HUES48 (cell line): Measurements from ENCODE around the gene PCSK1N.
A peak's percentile ranks its signal among the peaks of the same experiment; 100 is the strongest.

Experiments used
- H3K27ac ChIP-seq: one replicate; pipeline ENCODE4 v1.7.0; 2013; ENCODE audit warnings: low read depth, low read length, inconsistent platforms
- H3K27me3 ChIP-seq: 2 replicates; pipeline ENCODE4 v1.6.1; 2013; ENCODE audit warnings: mild to moderate bottlenecking, low read length; ENCODE audit not compliant: control insufficient read depth, insufficient read depth
- H3K36me3 ChIP-seq: 2 replicates; pipeline ENCODE4 v1.6.1; 2013; ENCODE audit warnings: low read length; ENCODE audit not compliant: control insufficient read depth, insufficient read depth
- H3K4me1 ChIP-seq: 2 replicates; pipeline ENCODE4 v1.6.1; 2013; ENCODE audit warnings: mild to moderate bottlenecking, low read length; ENCODE audit not compliant: control insufficient read depth, insufficient read depth
- H3K4me3 ChIP-seq: 2 replicates; pipeline ENCODE4 v1.5.1; 2013; ENCODE audit warnings: mild to moderate bottlenecking, low read depth, low read length
- H3K9ac ChIP-seq: 2 replicates; pipeline ENCODE4 v1.6.1; 2013; ENCODE audit warnings: mild to moderate bottlenecking, low read depth, low read length, moderate library complexity
- H3K9me3 ChIP-seq: 2 replicates; pipeline ENCODE4 v1.6.1; 2013; ENCODE audit warnings: low read length; ENCODE audit not compliant: control insufficient read depth, insufficient read depth

The PCSK1N gene

DNA sequence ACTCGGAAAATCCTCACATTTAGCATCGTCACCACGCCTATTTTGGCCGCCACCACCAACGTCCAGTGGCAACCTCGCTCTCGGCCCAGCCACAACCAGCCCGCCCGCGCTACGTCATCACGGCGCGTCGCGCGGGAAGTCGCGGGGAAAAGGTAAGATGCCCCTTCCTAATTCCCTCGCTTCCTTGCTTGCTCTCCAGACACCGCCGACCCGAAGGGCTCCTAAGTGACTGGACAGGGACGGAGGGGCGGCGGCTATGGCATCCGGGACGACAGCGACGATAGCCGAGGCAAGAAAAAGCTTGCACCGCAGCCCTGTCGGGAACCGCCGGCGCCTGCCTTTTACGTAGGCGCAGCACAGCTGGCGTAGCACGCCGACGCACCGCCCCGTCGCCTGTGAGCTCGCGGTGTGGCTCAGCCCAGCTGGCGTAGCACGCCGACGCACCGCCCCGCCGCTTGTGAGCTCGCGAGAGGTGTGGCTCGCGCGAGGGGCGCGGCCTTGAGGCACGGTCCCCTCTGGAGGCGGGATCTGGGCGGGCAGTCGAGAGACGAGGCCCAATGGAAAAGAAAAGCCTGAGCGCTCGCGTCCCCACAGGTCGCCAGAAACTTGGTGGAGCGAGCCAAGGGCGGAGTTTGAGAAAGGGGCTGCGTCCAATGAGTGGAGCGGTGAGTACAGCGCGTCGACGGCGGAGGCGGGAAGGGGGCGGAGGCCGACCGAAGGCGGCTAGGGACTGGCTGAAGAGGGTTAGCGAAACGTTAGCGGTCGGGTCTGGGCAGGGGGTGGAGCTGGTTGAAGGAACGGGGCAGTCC lies 33.9 kb downstream of the PCSK1N start, which contains the start of gene HDAC6:
TSS of gene HDAC6 (plus strand) at position 788 of the 809 bp plus-strand sequence. CDS start 626 bp downstream, outside the sequence.
- peak within 1 kb of the TSS; percentile 89 for H3K4me3 ChIP-seq
- H3K36me3 ChIP-seq = peaks cover 12% of the 10 kb centered on the region; the same call in 1 of the 2 replicates
- H3K27me3 ChIP-seq = no peaks in the 10 kb centered on the region
- H3K9ac ChIP-seq = peak within 1 kb of the TSS; percentile 98
- H3K27ac ChIP-seq = peak within 1 kb of the TSS; percentile 97
- peaks cover 25% of the 10 kb centered on the region for H3K9me3 ChIP-seq
- H3K4me1 ChIP-seq = 0 out of 2 replicates have a peak, but pooled peaks cover 3% of the 10 kb centered on the region

DNA sequence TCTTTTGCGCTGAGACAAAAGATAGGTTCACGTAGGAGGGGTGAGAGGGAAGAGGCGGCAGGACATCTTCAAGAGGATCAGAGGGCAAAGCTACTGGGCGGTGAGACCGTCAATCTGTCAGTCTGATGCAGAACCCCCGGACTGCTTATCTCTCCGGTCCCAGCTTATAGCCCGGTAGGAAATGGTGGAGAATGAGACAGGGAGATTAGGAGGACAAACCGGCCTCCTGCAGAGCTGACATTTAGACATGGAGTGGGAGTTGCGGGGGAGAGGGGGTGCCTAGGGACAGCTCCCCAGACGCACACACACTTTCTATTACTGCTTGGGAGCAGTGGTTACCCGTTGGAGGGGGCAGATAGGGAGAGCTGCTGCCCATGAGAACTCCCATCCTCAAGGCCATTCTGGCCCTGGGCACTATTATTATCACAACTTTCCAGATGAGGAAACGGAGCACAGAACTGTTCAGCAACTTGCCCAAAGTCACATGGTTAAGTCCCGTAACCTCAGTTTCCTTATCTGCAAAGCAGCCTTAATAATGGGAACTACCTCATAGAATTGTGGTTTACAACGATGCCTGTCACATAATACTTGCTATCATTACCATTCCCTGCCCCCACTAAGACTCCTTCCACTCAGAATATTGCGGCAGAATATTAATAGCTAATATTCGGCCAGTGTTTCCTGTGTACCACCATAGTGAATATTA lies 34.7 kb downstream of the PCSK1N start:
- H3K36me3 ChIP-seq = peaks cover 12% of the 10 kb centered on the region; the same call in 1 of the 2 replicates
- H3K27ac ChIP-seq = peak overlapping the region; percentile 97
- peaks cover 25% of the 10 kb centered on the region for H3K9me3 ChIP-seq
- H3K4me3 ChIP-seq = peak overlapping the region; percentile 89
- peak overlapping the region; percentile 98 for H3K9ac ChIP-seq
- 0 out of 2 replicates have a peak, but pooled peaks cover 3% of the 10 kb centered on the region for H3K4me1 ChIP-seq
- no peaks in the 10 kb centered on the region for H3K27me3 ChIP-seq

DNA sequence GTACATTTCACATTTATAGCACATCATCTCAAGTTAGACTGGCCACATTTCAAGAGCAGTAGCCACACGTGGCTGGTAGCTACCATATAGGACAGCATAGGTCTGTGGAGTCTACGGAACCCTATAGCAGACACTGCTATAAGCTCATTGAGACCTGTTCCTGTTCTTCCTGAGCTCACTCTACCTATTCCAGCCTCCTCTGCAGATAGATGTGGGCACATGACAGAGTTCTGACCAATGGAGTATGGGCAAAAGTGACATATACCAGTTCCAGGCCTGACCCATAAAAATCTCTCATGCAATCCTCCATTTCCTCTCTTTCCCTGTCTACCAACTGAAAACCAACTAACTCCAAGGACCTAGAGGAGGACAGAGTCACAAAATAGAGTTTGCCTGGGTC lies 37.1 kb downstream of the PCSK1N start:
- Histone ChIP-seq H3K4me3 (no peak overlapping the region), H3K9me3 (peaks cover 13% of the 10 kb centered on the region; the same call in 1 of the 2 replicates), H3K27me3 (no peaks in the 10 kb centered on the region), H3K27ac (no peak overlapping the region), H3K4me1 (0 out of 2 replicates have a peak, but pooled peaks cover 3% of the 10 kb centered on the region), H3K9ac (no peak overlapping the region), H3K36me3 (0 out of 2 replicates have a peak, but pooled peaks cover 3% of the 10 kb centered on the region)

DNA sequence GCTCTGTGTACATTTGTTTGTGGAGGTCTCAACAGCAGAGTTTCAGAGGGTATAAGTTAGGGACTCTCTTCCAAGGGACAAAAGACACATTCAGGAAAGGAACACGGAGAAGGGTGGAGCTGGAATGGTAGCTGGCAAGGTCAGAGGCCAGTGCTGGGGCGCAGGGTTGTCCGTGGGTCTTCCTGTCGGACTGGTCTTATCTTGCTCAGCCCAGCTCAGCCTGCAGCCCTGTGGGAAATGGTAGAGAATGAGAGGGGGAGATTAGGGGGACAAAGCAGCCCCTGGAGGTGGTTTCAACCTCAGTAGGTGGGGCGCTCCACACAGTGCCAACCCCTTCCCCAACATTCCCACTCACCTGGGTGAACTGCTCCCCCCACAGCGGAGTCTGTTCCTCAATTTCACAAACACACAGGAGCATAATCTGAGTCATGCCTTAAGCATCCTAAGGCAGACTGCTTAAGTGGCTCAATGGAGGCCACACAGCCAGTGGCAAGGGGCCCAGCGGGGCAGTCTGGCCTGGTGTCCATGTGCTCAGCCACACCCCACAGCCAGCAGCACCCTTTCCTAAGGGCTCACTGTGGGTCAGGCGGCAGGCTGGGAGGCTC lies 40.4 kb downstream of the PCSK1N start:
- H3K27ac ChIP-seq = no peak overlapping the region
- no peak overlapping the region for H3K4me3 ChIP-seq
- H3K36me3 ChIP-seq = no peaks in the 10 kb centered on the region
- H3K9ac ChIP-seq = no peak overlapping the region
- no peaks in the 10 kb centered on the region for H3K27me3 ChIP-seq
- H3K4me1 ChIP-seq = no peaks in the 10 kb centered on the region
- H3K9me3 ChIP-seq = peaks cover 7% of the 10 kb centered on the region; the same call in 1 of the 2 replicates

DNA sequence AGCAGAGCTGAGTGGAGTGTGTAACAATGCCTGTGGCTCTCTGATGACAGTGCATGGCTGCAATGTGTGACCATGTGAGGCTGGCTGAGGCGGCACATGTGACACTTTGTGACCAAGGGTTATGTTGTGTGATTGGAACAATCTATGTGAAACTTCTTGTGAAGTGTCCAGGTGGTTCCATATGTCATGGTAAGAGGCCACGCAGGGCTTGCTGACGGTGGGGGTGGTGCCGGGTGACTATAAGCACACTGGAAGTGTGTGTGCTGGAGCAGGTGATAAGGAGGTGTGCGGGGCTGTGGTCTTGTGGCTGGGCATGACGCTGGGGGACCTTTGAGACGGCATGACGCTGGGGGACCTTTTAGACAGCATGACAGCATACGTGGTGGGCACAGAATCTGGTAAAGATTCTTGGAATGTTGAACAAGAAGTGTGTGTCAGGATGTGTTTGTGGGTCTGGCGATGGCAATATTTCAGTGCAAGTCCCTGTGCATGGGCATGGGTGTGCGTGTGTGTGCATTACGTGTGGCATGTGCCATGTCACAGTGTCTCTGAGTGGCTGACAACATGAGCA lies 41.0 kb downstream of the PCSK1N start:
- no peaks in the 10 kb centered on the region for H3K27me3 ChIP-seq
- no peak overlapping the region for H3K9ac ChIP-seq
- no peaks in the 10 kb centered on the region for H3K4me1 ChIP-seq
- H3K9me3 ChIP-seq = peaks cover 7% of the 10 kb centered on the region; the same call in 1 of the 2 replicates
- H3K36me3 ChIP-seq = no peaks in the 10 kb centered on the region
- no peak overlapping the region for H3K4me3 ChIP-seq
- H3K27ac ChIP-seq = no peak overlapping the region

DNA sequence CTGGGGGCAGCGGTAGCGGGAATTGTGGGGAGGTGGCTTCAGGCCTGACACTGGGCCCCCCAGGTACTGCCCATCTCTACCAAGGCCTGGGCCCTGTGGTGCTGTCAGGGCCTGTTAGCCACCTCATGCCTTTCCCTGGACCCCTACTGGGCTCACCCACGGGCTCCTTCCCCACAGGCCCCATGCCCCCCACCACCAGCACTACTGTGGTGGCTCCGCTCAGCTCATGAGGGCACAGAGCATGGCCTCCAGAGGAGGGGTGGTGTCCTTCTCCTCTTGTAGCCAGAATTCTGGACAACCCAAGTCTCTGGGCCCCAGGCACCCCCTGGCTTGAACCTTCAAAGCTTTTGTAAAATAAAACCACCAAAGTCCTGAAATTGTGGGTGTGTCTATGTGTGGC lies 41.5 kb downstream of the PCSK1N start:
- H3K4me3 ChIP-seq = no peak overlapping the region
- H3K27me3 ChIP-seq = no peaks in the 10 kb centered on the region
- no peaks in the 10 kb centered on the region for H3K4me1 ChIP-seq
- H3K9ac ChIP-seq = no peak overlapping the region
- H3K9me3 ChIP-seq = peaks cover 4% of the 10 kb centered on the region; the same call in 1 of the 2 replicates
- H3K36me3 ChIP-seq = no peaks in the 10 kb centered on the region
- H3K27ac ChIP-seq = no peak overlapping the region

DNA sequence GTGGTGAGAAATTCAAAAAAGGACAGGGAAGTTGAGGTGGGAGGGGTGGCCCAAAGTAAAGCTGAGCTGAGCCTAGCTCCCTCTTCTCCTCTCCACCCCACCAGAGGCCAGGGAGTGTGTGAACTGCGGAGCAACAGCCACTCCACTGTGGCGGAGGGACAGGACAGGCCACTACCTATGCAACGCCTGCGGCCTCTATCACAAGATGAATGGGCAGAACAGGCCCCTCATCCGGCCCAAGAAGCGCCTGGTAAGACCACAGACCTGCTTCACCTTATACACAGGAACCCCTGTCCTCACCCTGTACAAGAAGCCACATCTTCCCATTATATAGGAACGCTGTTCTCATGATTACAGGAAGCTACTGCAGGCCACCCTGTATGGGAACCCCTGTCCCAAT lies 43.2 kb downstream of the PCSK1N start:
- H3K27ac ChIP-seq = no peak overlapping the region
- no peak overlapping the region for H3K4me3 ChIP-seq
- no peaks in the 10 kb centered on the region for H3K36me3 ChIP-seq
- H3K9ac ChIP-seq = no peak overlapping the region
- no peaks in the 10 kb centered on the region for H3K4me1 ChIP-seq
- H3K9me3 ChIP-seq = peaks cover 3% of the 10 kb centered on the region; the same call in 1 of the 2 replicates
- H3K27me3 ChIP-seq = no peaks in the 10 kb centered on the region

DNA sequence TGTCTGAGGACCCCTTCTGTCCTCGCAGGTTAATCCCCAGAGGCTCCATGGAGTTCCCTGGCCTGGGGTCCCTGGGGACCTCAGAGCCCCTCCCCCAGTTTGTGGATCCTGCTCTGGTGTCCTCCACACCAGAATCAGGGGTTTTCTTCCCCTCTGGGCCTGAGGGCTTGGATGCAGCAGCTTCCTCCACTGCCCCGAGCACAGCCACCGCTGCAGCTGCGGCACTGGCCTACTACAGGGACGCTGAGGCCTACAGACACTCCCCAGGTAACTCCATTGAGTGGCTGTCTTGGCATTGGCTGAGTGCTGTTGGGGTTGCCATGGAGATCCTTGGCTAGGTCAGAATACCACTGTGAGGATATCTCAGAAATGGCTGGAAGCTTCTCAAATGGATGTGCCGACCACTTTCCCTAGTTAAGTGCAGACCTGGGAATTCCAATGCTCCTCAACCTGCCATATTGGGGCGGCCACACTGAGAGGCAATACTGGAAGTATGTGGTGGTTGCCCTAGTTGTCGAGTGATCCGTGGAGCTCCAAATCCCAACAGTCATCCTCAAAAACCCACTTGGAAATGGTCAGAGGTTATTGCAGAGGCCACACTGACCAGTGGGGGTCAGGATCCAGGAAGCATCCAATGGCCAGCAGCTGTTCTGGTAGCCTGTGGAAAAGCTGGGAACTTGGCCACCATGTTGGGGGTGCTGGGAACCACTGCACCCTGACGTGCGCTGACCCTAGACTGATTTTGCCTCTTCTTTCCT lies 44.2 kb downstream of the PCSK1N start:
- no peaks in the 10 kb centered on the region for H3K4me1 ChIP-seq
- no peak overlapping the region for H3K4me3 ChIP-seq
- H3K27ac ChIP-seq = no peak overlapping the region
- no peaks in the 10 kb centered on the region for H3K27me3 ChIP-seq
- no peak overlapping the region for H3K9ac ChIP-seq
- H3K9me3 ChIP-seq = peaks cover 7% of the 10 kb centered on the region; the same call in 1 of the 2 replicates
- H3K36me3 ChIP-seq = no peaks in the 10 kb centered on the region

DNA sequence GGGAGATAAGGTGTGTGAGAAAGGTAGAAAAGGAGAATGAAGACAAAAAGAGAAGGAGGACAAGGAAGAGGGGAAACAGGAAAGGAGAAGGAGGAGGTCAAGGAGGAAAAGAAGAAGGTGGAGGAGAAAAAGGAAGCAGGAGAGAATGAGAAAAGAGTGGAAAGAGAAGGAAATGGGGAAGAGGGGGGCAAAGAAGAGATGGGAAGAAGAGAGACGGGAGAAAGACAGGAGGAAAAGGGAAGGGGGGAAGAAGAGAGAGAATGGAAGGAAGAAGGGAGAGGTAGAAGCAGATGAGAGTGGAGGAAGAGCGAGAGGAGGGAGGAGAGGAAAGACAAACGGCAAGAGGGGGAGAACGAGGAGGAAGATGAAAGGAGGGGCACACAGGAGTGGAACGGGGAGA lies 44.9 kb downstream of the PCSK1N start:
- Histone ChIP-seq H3K9me3 (peaks cover 7% of the 10 kb centered on the region; the same call in 1 of the 2 replicates), H3K4me3 (no peak overlapping the region), H3K27me3 (no peaks in the 10 kb centered on the region), H3K27ac (no peak overlapping the region), H3K9ac (no peak overlapping the region), H3K4me1 (no peaks in the 10 kb centered on the region), H3K36me3 (no peaks in the 10 kb centered on the region)
